Measurements from ENCODE around the gene SMCO1.

DNA sequence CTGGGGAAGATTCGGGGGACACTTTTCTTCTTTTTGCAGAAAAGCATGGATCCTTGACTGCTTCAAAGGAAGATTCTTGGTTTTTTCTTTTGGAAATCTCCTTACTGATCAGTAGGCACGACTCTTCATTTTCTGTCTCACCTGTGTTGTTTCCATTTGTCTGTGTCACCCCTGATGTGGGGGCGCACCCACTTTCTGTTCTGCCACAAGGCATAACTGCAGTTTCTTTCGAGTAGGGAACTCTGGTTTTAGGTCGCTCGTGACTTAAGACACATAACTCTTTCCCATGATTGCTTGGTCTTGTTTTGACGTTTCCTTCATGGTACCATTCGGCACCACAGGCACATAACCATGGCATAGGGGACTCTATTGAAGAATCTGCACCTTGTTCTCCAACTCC, 42.9 kb downstream of the SMCO1 start:
- TF ChIP-seq POLR2A (IDR thresholded peaks at IDR 0.05; ENCODE audit: low read length), result no peak
- no peak for TF ChIP-seq GATA1 (IDR thresholded peaks at IDR 0.05; ENCODE audit: low read depth, low read length)
